ENCODE results near the gene IBSP. TPM values are rescaled to one million over a fixed set of nuclear protein-coding genes. Genes with fewer than 3 reads are reported as not detected.

IBSP gene
- total and polyA plus RNA-seq, 9 of the 15 experiments (the other 6 are each of a cell fraction or from before 2014, with no cell fraction given), result not detected

- TF ChIP-seq MCM3 (IDR thresholded peaks at IDR 0.05) (no peak), ZNF174 (CRISPR knock-in tag; IDR thresholded peaks at IDR 0.05) (no peak), LEF1 (IDR thresholded peaks at IDR 0.05) (no peak)
- DNase-seq (ENCODE audit: extremely low read depth in 1 of 4, low spot score in 3 of 4) (no peak), FAIRE-seq (no peak), ATAC-seq (no peak)
- CTCF ChIA-PET (ENCODE audit: low intra/inter-chr PET ratio), result no interaction called here
- no peaks in the 10 kb centered on the region for H3K79me2 ChIP-seq (ENCODE audit: control insufficient read depth, insufficient read depth, low read length)
- no peaks in the 10 kb centered on the region for H3K36me3 ChIP-seq (ENCODE audit: control insufficient read depth, insufficient read depth, low read length)
- BruUV-seq (replicated peaks), result no TSS peak
- no peaks in the 10 kb centered on the region for H4K20me1 ChIP-seq (replicated peaks; ENCODE audit: control insufficient read depth, insufficient read depth, low read length)
- no peak overlapping the region for H3K4me2 ChIP-seq (ENCODE audit: insufficient read depth, low read length)
- no peaks in the 10 kb centered on the region for H3K27me3 ChIP-seq (ENCODE audit: control insufficient read depth in 2 of 2, insufficient read depth in 2 of 2, low read length in 2 of 2)
- H3K4me3 ChIP-seq, result no peak overlapping the region
- peaks cover 0 to 5% of the 10 kb centered on the region in 2 experiments; a peak in 2 of 5 replicates for H3K4me1 ChIP-seq (replicated peaks in 1 of 2; ENCODE audit: control insufficient read depth in 2 of 2, insufficient read depth in 2 of 2, low read length in 2 of 2)
- H3K9me3 ChIP-seq (replicated peaks; ENCODE audit: control insufficient read depth, insufficient read depth, low read depth, low read length), result no peaks in the 10 kb centered on the region
- no peak overlapping the region for H3K27ac ChIP-seq (ENCODE audit: extremely low read depth, low read depth, low read length)
- in situ Hi-C loops (cut with MboI), result no loop called here
- H2AFZ ChIP-seq (ENCODE audit: low read depth, low read length), result no peak overlapping the region
- H3K9me1 ChIP-seq (ENCODE audit: control insufficient read depth, insufficient read depth, low read length), result no peaks in the 10 kb centered on the region
- 0% methylated on average over 2 of the region's 2 CpGs for WGBS (ENCODE audit: insufficient coverage, low coverage, missing lambda C conversion rate)
- no peak overlapping the region for H3K9ac ChIP-seq (ENCODE audit: insufficient read depth in 1 of 2, low read depth in 2 of 2, low read length in 2 of 2)
- intact Hi-C loops (cut with micrococcal nuclease), result no loop called here
- POLR2A ChIA-PET, result no interaction called here
Observed at GRCh38 chr4:87781569-87781968, 17.8 kb upstream of the IBSP start.

GRCh38 chr4:87783781-87784180 lies 15.6 kb upstream of the IBSP start:
- ATAC-seq (no peak), FAIRE-seq (no peak), DNase-seq (ENCODE audit: extremely low read depth in 1 of 4, low spot score in 3 of 4) (no peak)
- no peak overlapping the region for H3K4me3 ChIP-seq
- intact Hi-C loops (cut with micrococcal nuclease), result no loop called here
- no peaks in the 10 kb centered on the region for H3K9me3 ChIP-seq (replicated peaks; ENCODE audit: control insufficient read depth, insufficient read depth, low read depth, low read length)
- H2AFZ ChIP-seq (ENCODE audit: low read depth, low read length), result no peak overlapping the region
- in situ Hi-C loops (cut with MboI), result no loop called here
- BruUV-seq (replicated peaks), result no TSS peak
- POLR2A ChIA-PET, result no interaction called here
- no peak overlapping the region for H3K4me2 ChIP-seq (ENCODE audit: insufficient read depth, low read length)
- no peaks in the 10 kb centered on the region for H3K79me2 ChIP-seq (ENCODE audit: control insufficient read depth, insufficient read depth, low read length)
- no peaks in the 10 kb centered on the region for H3K36me3 ChIP-seq (ENCODE audit: control insufficient read depth, insufficient read depth, low read length)
- H3K27me3 ChIP-seq (ENCODE audit: control insufficient read depth in 2 of 2, insufficient read depth in 2 of 2, low read length in 2 of 2), result no peaks in the 10 kb centered on the region
- CTCF ChIA-PET (ENCODE audit: low intra/inter-chr PET ratio), result no interaction called here
- H3K9ac ChIP-seq (ENCODE audit: insufficient read depth in 1 of 2, low read depth in 2 of 2, low read length in 2 of 2), result no peak overlapping the region
- TF ChIP-seq CHD7 (IDR thresholded peaks at IDR 0.05; ENCODE audit: low read depth, low read length), result no peak
- no peak overlapping the region for H3K27ac ChIP-seq (ENCODE audit: extremely low read depth, low read depth, low read length)
- peaks cover 0 to 5% of the 10 kb centered on the region in 2 experiments; a peak in 2 of 5 replicates for H3K4me1 ChIP-seq (replicated peaks in 1 of 2; ENCODE audit: control insufficient read depth in 2 of 2, insufficient read depth in 2 of 2, low read length in 2 of 2)
- 0% methylated on average over 2 of the region's 2 CpGs for WGBS (ENCODE audit: insufficient coverage, low coverage, missing lambda C conversion rate)
- no peaks in the 10 kb centered on the region for H4K20me1 ChIP-seq (replicated peaks; ENCODE audit: control insufficient read depth, insufficient read depth, low read length)
- H3K9me1 ChIP-seq (ENCODE audit: control insufficient read depth, insufficient read depth, low read length), result no peaks in the 10 kb centered on the region
